Measurements from ENCODE around the gene SIPA1L3.
A peak's percentile ranks its signal among the peaks of the same experiment; 100 is the strongest.

Gene SIPA1L3

GRCh38 chr19:38142176-38143035, 235.4 kb downstream of the SIPA1L3 start:
- DNase-seq (ENCODE audit: low read depth), result peak; percentile 41
- TF ChIP-seq CTCF (conservative IDR thresholded peaks at IDR 0.05; ENCODE audit: low read length), result peak; percentile 76
- no peak overlapping the region for H3K4me3 ChIP-seq (ENCODE audit: low read length)

GRCh38 chr19:38143847-38144246, 236.8 kb downstream of the SIPA1L3 start:
- H3K4me3 ChIP-seq (ENCODE audit: low read length), result no peak overlapping the region
- DNase-seq (ENCODE audit: low read depth), result no peak
- peak; percentile 28 for TF ChIP-seq CTCF (conservative IDR thresholded peaks at IDR 0.05; ENCODE audit: low read length)

- no peak overlapping the region for H3K4me3 ChIP-seq (ENCODE audit: low read length)
- no peak for DNase-seq (ENCODE audit: low read depth)
- no peak for TF ChIP-seq CTCF (conservative IDR thresholded peaks at IDR 0.05; ENCODE audit: low read length)
These were observed 237.7 kb downstream of the SIPA1L3 start for GRCh38 chr19:38144667-38145066.

- DNase-seq (ENCODE audit: low read depth), result peak; percentile 43
- no peak for TF ChIP-seq CTCF (conservative IDR thresholded peaks at IDR 0.05; ENCODE audit: low read length)
- no peak overlapping the region for H3K4me3 ChIP-seq (ENCODE audit: low read length)
These were observed 238.6 kb downstream of the SIPA1L3 start for GRCh38 chr19:38145623-38146022.

GRCh38 chr19:38148337-38148736, 241.3 kb downstream of the SIPA1L3 start:
- H3K4me3 ChIP-seq (ENCODE audit: low read length), result no peak overlapping the region
- TF ChIP-seq CTCF (conservative IDR thresholded peaks at IDR 0.05; ENCODE audit: low read length), result no peak
- DNase-seq (ENCODE audit: low read depth), result no peak

- no peak for TF ChIP-seq CTCF (conservative IDR thresholded peaks at IDR 0.05; ENCODE audit: low read length)
- no peak overlapping the region for H3K4me3 ChIP-seq (ENCODE audit: low read length)
- peak; percentile 9 for DNase-seq (ENCODE audit: low read depth)
These were observed 242.7 kb downstream of the SIPA1L3 start for GRCh38 chr19:38149661-38150061.

GRCh38 chr19:38151242-38151641, 244.2 kb downstream of the SIPA1L3 start:
- TF ChIP-seq CTCF (conservative IDR thresholded peaks at IDR 0.05; ENCODE audit: low read length), result no peak
- H3K4me3 ChIP-seq (ENCODE audit: low read length), result no peak overlapping the region
- DNase-seq (ENCODE audit: low read depth), result no peak

All from AG10803 (cell line).